ENCODE results near the gene XXYLT1. TPM values are rescaled to one million over a fixed set of nuclear protein-coding genes. Genes with fewer than 3 reads are reported as not detected.

Gene XXYLT1
- total and polyA plus RNA-seq, 10 of the 15 experiments (the other 5 are each of a cell fraction or from before 2014, with no cell fraction given) = 1.2 to 14.2 (median 9.3) TPM

GRCh38 chr3:195111766-195112165 lies 159.2 kb downstream of the XXYLT1 start (continued):
- no peak for TF ChIP-seq PBX3 (IDR thresholded peaks at IDR 0.05; ENCODE audit: insufficient replicate concordance, low read depth, low read length)
- TF ChIP-seq JUND (IDR thresholded peaks at IDR 0.05; ENCODE audit: low read depth, low read length) = no peak
- TF ChIP-seq NFYA (IDR thresholded peaks at IDR 0.05; ENCODE audit: borderline replicate concordance, low read depth, low read length) = no peak
- TF ChIP-seq ZBTB4 (CRISPR knock-in tag; IDR thresholded peaks at IDR 0.05) = no peak
- TF ChIP-seq ASH2L (IDR thresholded peaks at IDR 0.05; ENCODE audit: borderline replicate concordance, low read depth) = no peak
- TF ChIP-seq NFXL1 (IDR thresholded peaks at IDR 0.05; ENCODE audit: borderline replicate concordance) = no peak

- ChIA-PET SMC1A (ENCODE audit: uncharacterized antibody, unreplicated experiment) (no interaction called here), CTCF (interaction anchor here (1.3 kb wide), 1 partner anchor 19 kb away, joined by 3 read pairs; no protein-coding TSS in a partner anchor), POLR2A (no interaction called here), RAD21 (ENCODE audit: unreplicated experiment) (interaction anchor here (1.3 kb wide), 1 partner anchor 17 kb away, joined by 4 read pairs; no protein-coding TSS in a partner anchor)
- intact Hi-C loops (cut with micrococcal nuclease; ENCODE audit: unreplicated experiment) (no loop called here), in situ Hi-C loops (cut with MboI) (no loop called here)
- Histone ChIP-seq H4K20me1 (ENCODE audit: control insufficient read depth, insufficient read depth) (no peaks in the 10 kb centered on the region), H3K9me3 (replicated peaks; ENCODE audit: control insufficient read depth, insufficient read depth, low read length) (no peaks in the 10 kb centered on the region), H3K4me3 (no peak overlapping the region), H3K9ac (ENCODE audit: control insufficient read depth, insufficient read depth, low read length) (no peak overlapping the region), H3K4me1 (ENCODE audit: control insufficient read depth, insufficient read depth, low read length) (no peaks in the 10 kb centered on the region), H3K27me3 (replicated peaks in 1 of 2; ENCODE audit: control insufficient read depth in 2 of 2, insufficient read depth in 2 of 2, low read length in 1 of 2) (no peaks in the 10 kb centered on the region), H2AFZ (ENCODE audit: control insufficient read depth, low read depth, low read length) (no peak overlapping the region), H3K27ac (ENCODE audit: control insufficient read depth, insufficient read depth) (no peak overlapping the region), H3K79me2 (ENCODE audit: control insufficient read depth, insufficient read depth, low read length) (no peaks in the 10 kb centered on the region), H3K4me2 (ENCODE audit: control insufficient read depth, insufficient read depth) (no peak overlapping the region), H3K36me3 (ENCODE audit: control insufficient read depth in 2 of 2, insufficient read depth in 2 of 2, low read length in 1 of 2) (peaks cover 0 to 2% of the 10 kb centered on the region in 2 experiments; a peak in 1 of 4 replicates)
- no TSS peak for BruUV-seq (replicated peaks)
- FAIRE-seq = no peak
- WGBS (ENCODE audit: insufficient coverage, insufficient replicate concordance, low lambda C conversion rate, missing lambda C conversion rate) = 92% methylated on average over 9 of the region's 9 CpGs
- ATAC-seq = no peak
- DNase-seq (ENCODE audit: low read depth, low spot score) = no peak
- no peak for TF ChIP-seq USF2 (IDR thresholded peaks at IDR 0.05; ENCODE audit: borderline replicate concordance, low read depth, low read length)
These were observed 159.6 kb downstream of the XXYLT1 start for GRCh38 chr3:195111319-195111705.
